A549 (cell line): ENCODE data around the gene AURKA.

Experiments used
- CEBPB ChIP-seq, 2 experiments: fragments of >200 bp in 1 of 2; sonication (Bioruptor Twin) in 1 of 2; formaldehyde crosslinking in 1 of 2; IDR thresholded peaks; 2 replicates each; pipeline ENCODE4 v1.6.1; 2012 to 2016
- CTCF ChIP-seq: fragments of >200 bp; sonication (Bioruptor Twin); formaldehyde crosslinking; IDR thresholded peaks from 3 replicates; pipeline ENCODE4 v1.5.1; 2016
- EHF ChIP-seq: fragments of 250-450 bp; sonication (Bioruptor Pico); IDR thresholded peaks from 2 replicates; pipeline ENCODE4 v1.5.0; 2020; ENCODE audit warnings: mild to moderate bottlenecking
- HDAC2 ChIP-seq: fragments of 200-600 bp; sonication (generic); IDR thresholded peaks from 2 replicates; pipeline ENCODE4 v1.6.1; 2016
- MAFK ChIP-seq: fragments of 450-650 bp; IDR thresholded peaks from 2 replicates; pipeline ENCODE4 v1.6.1; 2014; ENCODE audit not compliant: partially characterized antibody
- POLR2A ChIP-seq: IDR thresholded peaks from 2 replicates; pipeline ENCODE4 v1.6.1; 2012; ENCODE audit warnings: mild to moderate bottlenecking, low read length
- RAD21 ChIP-seq, 2 experiments: fragments of >200 bp in 1 of 2; sonication (Bioruptor Twin) in 1 of 2; formaldehyde crosslinking in 1 of 2; IDR thresholded peaks in 1 of 2; conservative IDR thresholded peaks in 1 of 2; 2 replicates in 1 of 2; 3 replicates in 1 of 2; pipeline ENCODE4 v1.6.1; 2012 to 2018; ENCODE audit warnings: inconsistent platforms in 1 of 2
- RFX5 ChIP-seq: fragments of 450-650 bp; IDR thresholded peaks from 2 replicates; pipeline ENCODE4 v1.7.1; 2014; ENCODE audit warnings: antibody characterized with exemption, mild to moderate bottlenecking, moderate library complexity

- TF ChIP-seq HDAC2 (no peak), MAFK (no peak), RFX5 (no peak), RAD21 (conservative IDR thresholded peaks at IDR 0.05 in 1 of 2, IDR thresholded peaks at IDR 0.05 in 1 of 2) (no peak), CTCF (no peak), POLR2A (no peak), EHF (CRISPR knock-in tag) (no peak), CEBPB (IDR thresholded peaks at IDR 0.05) (no peak)
Observed at GRCh38 chr20:56350842-56351241, 41.2 kb downstream of the AURKA start.
